Gastroesophageal sphincter (tissue), 4 donors: ENCODE data around the gene RUNX3. TPM values are rescaled to one million over a fixed set of nuclear protein-coding genes. Genes with fewer than 3 reads are reported as not detected.

Source experiments
- ATAC-seq: fragments of 150-250 bp; one replicate; pipeline ENCODE4 v1.9.1; 2016; ENCODE audit warnings: mild to moderate bottlenecking, moderate library complexity
- H3K27ac ChIP-seq, 4 donors: fragments of 200-600 bp; sonication (generic) in 3 of 4; 1 replicate in 3 of 4; 2 replicates in 1 of 4; pipeline ENCODE4 v1.5.1; 2016 to 2019
- H3K27me3 ChIP-seq: fragments of 200-600 bp; sonication (generic); one replicate; pipeline ENCODE4 v1.5.1; 2019
- H3K36me3 ChIP-seq, 2 donors: fragments of 200-600 bp; sonication (generic); one replicate each; pipeline ENCODE4 v1.5.1; 2019; ENCODE audit warnings: control low read depth in 1 of 2
- H3K4me1 ChIP-seq, 3 donors: fragments of 200-600 bp; sonication (generic); 1 replicate in 2 of 3; 2 replicates in 1 of 3; pipeline ENCODE4 v1.5.1; 2016 to 2019; ENCODE audit warnings: control low read depth in 2 of 3
- H3K4me3 ChIP-seq, 2 donors: fragments of 200-600 bp; sonication (generic); one replicate each; pipeline ENCODE4 v1.5.1; 2019; ENCODE audit warnings: mild to moderate bottlenecking in 1 of 2, moderate library complexity in 1 of 2
- H3K9me3 ChIP-seq, 3 donors: fragments of 200-600 bp; sonication (generic); one replicate each; pipeline ENCODE4 v1.5.1; 2017 to 2019; ENCODE audit warnings: control low read depth in 2 of 3
- CTCF ChIP-seq, 4 experiments: fragments of 200-600 bp in 2 of 4; fragments of 450-650 bp in 2 of 4; sonication (generic) in 1 of 4; IDR thresholded peaks; one replicate each; pipeline ENCODE4 v1.5.1; 2017 to 2019; ENCODE audit warnings: antibody characterized with exemption in 4 of 4, mild to moderate bottlenecking in 2 of 4, moderate library complexity in 2 of 4
- EP300 ChIP-seq: sonication (generic); formaldehyde crosslinking; IDR thresholded peaks from one replicate; pipeline ENCODE4 v1.6.1; 2017; ENCODE audit warnings: antibody characterized with exemption, mild to moderate bottlenecking
- POLR2A ChIP-seq, 2 donors: fragments of 450-650 bp; IDR thresholded peaks; one replicate each; pipeline ENCODE4 v1.6.1; 2017; ENCODE audit warnings: antibody characterized with exemption in 2 of 2, mild to moderate bottlenecking in 2 of 2, moderate library complexity in 1 of 2
- POLR2AphosphoS5 ChIP-seq: sonication (generic); formaldehyde crosslinking; IDR thresholded peaks from one replicate; pipeline ENCODE4 v1.6.1; 2017; ENCODE audit warnings: antibody characterized with exemption
- WGBS, 2 donors: methylation state at CpG; one replicate each; pipeline ENCODE4 v1.1.5; 2018; ENCODE audit warnings: low coverage in 1 of 2; 5-methylcytosine and 5-hydroxymethylcytosine counted together
- total RNA-seq, 4 donors: library from RNA; depleted of rRNA; stranded (reverse); fragments of >200 nt; gene quantifications; one replicate each; pipeline ENCODE4 v1.1.0, GENCODE V29; 2016

The RUNX3 gene
- total RNA-seq, 4 donors from 2014 or later = 0.62 to 2.0 (median 1.3) TPM

GRCh38 chr1:24921412-24921811, 8.7 kb downstream of the RUNX3 start:
- peaks cover 0 to 17% (median 0%) of the 10 kb centered on the region in 3 donors for H3K4me1 ChIP-seq
- ATAC-seq = no peak
- TF ChIP-seq POLR2AphosphoS5 = no peak
- TF ChIP-seq EP300 = no peak
- TF ChIP-seq CTCF (IDR thresholded peaks at IDR 0.05) = no peak
- TF ChIP-seq POLR2A (IDR thresholded peaks at IDR 0.05) = no peak
- H3K27me3 ChIP-seq = peaks cover 45% of the 10 kb centered on the region
- H3K4me3 ChIP-seq = no peak overlapping the region
- no peaks in the 10 kb centered on the region for H3K9me3 ChIP-seq
- H3K27ac ChIP-seq = no peak overlapping the region
- H3K36me3 ChIP-seq = no peaks in the 10 kb centered on the region
- WGBS, 2 donors = 80 to 92% methylated on average over 2 to 5 of the region's 6 CpGs

- Histone ChIP-seq H3K4me3 (no peak overlapping the region), H3K9me3 (no peaks in the 10 kb centered on the region), H3K4me1 (peaks cover 0 to 17% (median 0%) of the 10 kb centered on the region in 3 donors), H3K36me3 (no peaks in the 10 kb centered on the region), H3K27ac (no peak overlapping the region), H3K27me3 (peaks cover 36% of the 10 kb centered on the region)
- no peak for TF ChIP-seq POLR2AphosphoS5
- TF ChIP-seq POLR2A (IDR thresholded peaks at IDR 0.05) = no peak
- TF ChIP-seq EP300 = no peak
- TF ChIP-seq CTCF (IDR thresholded peaks at IDR 0.05) = no peak
- WGBS, 2 donors = 71 to 87% methylated on average over 7 to 8 of the region's 8 CpGs
- ATAC-seq = no peak
These were observed 9.5 kb downstream of the RUNX3 start for GRCh38 chr1:24920533-24920925.

GRCh38 chr1:24919791-24920532, 10.1 kb downstream of the RUNX3 start:
- Histone ChIP-seq H3K27ac (no peak overlapping the region), H3K36me3 (no peaks in the 10 kb centered on the region), H3K4me1 (peaks cover 0 to 17% (median 0%) of the 10 kb centered on the region in 3 donors), H3K9me3 (no peaks in the 10 kb centered on the region), H3K4me3 (no peak overlapping the region), H3K27me3 (peaks cover 30% of the 10 kb centered on the region)
- WGBS, 2 donors = 21 to 23% methylated on average over 15 to 16 of the region's 16 CpGs
- TF ChIP-seq EP300 = no peak
- TF ChIP-seq POLR2AphosphoS5 = peak; percentile 59
- peak; percentile 69 for ATAC-seq

- H3K4me1 ChIP-seq = peaks cover 0 to 24% (median 0%) of the 10 kb centered on the region in 3 donors
- H3K4me3 ChIP-seq = no peak overlapping the region
- WGBS, 2 donors = 93% methylated on average over 2 of the region's 17 CpGs; no CpG with 5 or more reads in 1 of the 2 donors
- no peak for TF ChIP-seq CTCF (IDR thresholded peaks at IDR 0.05)
- TF ChIP-seq EP300 = no peak
- TF ChIP-seq POLR2AphosphoS5 = no peak
- no peak for TF ChIP-seq POLR2A (IDR thresholded peaks at IDR 0.05)
- H3K27me3 ChIP-seq = peaks cover 26% of the 10 kb centered on the region
- no peak for ATAC-seq
- no peaks in the 10 kb centered on the region for H3K36me3 ChIP-seq
- no peaks in the 10 kb centered on the region for H3K9me3 ChIP-seq
- H3K27ac ChIP-seq = no peak overlapping the region
These were observed 11.0 kb downstream of the RUNX3 start for GRCh38 chr1:24918995-24919605.

- Histone ChIP-seq H3K27ac (no peak overlapping the region), H3K27me3 (peaks cover 25% of the 10 kb centered on the region), H3K9me3 (no peaks in the 10 kb centered on the region), H3K4me1 (peaks cover 0 to 26% (median 0%) of the 10 kb centered on the region in 3 donors), H3K36me3 (no peaks in the 10 kb centered on the region), H3K4me3 (no peak overlapping the region)
- ATAC-seq = no peak
- WGBS, 2 donors = no CpG with 5 or more reads among the region's 2 CpGs
- TF ChIP-seq EP300 (no peak), CTCF (IDR thresholded peaks at IDR 0.05) (no peak), POLR2A (IDR thresholded peaks at IDR 0.05) (no peak), POLR2AphosphoS5 (no peak)
These were observed 11.7 kb downstream of the RUNX3 start for GRCh38 chr1:24918370-24918769.
